HG03439 (cell line): ENCODE results near the gene AMIGO2.

Experiments
- ATAC-seq: cut with Tn5 transposase; IDR thresholded peaks from one replicate; pipeline ENCODE4 v1.9.1; 2021; ENCODE audit warnings: mild to moderate bottlenecking, moderate library complexity; ENCODE audit not compliant: unreplicated experiment

Gene AMIGO2

DNA sequence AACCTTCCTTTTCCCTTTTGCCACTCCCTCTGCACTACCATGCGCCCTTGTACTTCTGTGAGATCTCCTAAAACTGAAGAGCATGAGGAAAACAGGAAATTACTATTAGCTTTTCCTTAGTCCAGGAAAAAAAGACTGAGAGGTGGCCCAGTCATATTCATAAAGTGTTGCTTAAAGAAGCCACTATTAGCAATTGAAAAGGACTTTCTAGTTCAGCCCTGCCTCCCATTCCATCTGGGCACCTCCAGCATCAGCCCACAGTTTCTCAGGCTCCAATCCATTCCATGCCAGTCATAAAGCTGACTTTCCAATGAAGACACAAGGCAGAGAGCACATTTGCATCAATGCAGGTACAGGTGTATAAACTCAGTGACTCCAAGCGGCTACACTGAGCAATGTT is 19.9 kb upstream of the AMIGO2 start:
- no peak for ATAC-seq

DNA sequence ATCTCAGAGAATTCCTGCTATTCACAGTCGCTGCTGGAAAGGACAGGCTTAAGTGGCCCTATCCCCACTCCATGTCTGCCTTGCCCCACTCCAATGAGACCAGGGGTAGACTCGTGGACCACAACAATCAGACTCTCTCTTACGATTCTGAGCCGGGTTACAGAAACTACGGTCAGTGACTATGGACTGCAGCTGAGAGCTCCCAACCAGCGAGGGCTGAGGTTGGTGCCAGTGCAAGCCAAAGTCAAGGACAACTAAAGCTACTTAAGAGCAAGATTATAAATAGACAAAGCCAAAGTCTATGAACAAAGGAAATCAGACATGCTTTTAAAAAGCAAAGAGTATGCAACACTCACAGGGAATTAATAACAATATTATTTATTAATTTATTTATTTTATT is 18.3 kb upstream of the AMIGO2 start:
- no peak for ATAC-seq

- ATAC-seq: no peak
These were observed 17.6 kb upstream of the AMIGO2 start for GRCh38 chr12:47097276-47097896.

DNA sequence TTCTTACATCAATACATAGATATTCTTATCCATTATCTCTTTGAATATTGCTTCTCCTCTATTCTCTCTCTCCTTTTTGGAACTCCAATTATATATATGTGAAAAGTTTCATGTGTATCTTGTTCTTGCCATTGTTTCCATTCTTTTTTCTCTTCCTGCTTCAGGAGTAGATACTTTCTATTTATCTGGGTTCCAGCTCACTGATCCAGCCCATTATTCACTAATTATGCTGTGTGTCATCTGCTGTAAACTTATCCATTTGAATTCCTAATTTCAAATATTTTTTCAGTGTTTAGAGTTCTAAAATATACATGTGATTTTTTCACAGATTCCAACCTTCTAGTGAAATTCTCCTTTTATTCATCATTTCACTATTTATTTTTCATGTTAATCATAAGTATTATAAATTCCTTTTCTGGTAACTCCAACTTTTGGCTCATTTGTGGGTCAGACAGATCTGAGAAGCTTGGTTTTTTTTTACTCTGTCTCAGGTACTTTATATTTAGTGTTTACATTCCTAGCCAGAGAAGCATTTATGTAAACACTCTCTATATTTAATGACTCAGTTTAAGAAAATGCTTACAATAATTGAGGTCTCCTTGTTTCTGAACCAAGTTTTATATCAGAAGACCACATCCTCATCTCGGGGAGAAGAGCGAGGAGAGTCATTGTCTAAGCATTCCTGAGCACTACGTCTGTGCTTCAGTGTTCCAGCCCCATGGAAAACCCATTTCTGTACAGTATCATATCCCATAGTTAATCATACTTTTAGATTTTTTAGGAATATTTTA is 15.9 kb upstream of the AMIGO2 start:
- ATAC-seq: no peak

DNA sequence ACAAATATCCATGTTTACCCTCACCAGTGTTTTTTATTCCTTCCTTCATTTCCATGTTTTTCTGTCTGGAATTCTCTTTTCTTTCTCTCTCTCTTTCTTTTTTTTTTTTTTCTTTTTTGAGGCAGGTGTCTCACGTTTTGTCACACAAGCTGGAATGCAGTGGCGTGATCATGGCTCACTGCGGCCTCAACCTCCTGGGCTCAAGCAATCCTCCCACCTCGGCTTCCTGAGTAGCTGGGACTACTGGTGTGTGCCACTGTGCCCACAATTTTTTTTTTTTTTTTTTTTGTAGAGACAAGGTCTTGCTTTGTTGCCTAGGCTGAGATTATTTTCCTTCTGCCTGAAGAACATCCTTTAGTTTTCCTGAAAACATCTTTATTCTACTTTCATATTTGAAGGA is 15.0 kb upstream of the AMIGO2 start:
- ATAC-seq: no peak

DNA sequence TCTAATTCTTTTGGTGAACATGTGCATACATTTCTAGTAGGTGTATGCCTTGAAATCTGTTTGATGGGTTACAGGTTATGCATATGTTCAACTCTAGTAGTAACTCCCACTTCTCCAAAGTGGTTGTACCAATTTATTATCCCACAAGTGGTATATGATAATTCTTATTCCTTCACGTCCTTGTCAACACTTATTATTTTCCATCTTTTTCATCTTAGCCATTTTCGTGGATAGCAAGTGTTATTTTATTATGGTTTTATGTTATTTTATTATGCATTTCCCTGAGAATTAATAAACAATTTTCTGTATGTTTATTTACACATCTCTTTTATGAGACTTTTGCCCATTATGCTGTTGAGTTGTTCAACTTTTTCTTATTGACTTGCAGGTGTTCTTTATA is 11.2 kb upstream of the AMIGO2 start:
- no peak for ATAC-seq

GRCh38 chr12:47088021-47088944 is 8.5 kb upstream of the AMIGO2 start:
- ATAC-seq: no peak

DNA sequence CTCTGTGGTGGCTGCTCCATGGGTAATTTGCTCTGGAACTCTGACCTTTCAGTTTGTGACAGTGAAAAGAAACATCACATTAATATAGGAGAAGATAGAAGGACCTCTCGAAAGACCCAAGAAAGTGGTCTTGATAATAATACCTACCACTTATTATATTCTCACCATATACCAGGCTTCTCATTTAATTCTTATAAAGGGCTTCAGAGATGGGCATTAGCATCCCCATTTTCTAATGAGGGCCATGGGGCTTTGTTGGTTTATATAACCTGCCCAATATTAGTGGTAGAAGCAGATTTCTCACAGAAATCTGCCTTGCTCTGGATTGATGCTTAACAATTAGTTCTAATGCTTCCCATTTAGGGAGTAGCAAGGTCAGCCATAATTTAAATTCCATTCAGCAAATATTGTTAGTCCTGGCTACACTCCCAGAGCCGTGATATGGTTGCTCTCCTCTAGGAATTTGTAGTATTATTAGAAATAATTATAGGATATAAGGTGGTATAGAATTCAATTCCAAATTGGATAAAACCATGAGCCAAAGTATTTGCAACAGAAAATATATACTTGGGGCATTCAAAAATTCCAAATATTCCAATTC is 7.4 kb upstream of the AMIGO2 start:
- no peak for ATAC-seq

- ATAC-seq: no peak
These were observed 6.1 kb upstream of the AMIGO2 start for GRCh38 chr12:47085815-47086252.

GRCh38 chr12:47084172-47084571 is 4.4 kb upstream of the AMIGO2 start:
- ATAC-seq: no peak

GRCh38 chr12:47082796-47083621 is 3.2 kb upstream of the AMIGO2 start:
- no peak for ATAC-seq

DNA sequence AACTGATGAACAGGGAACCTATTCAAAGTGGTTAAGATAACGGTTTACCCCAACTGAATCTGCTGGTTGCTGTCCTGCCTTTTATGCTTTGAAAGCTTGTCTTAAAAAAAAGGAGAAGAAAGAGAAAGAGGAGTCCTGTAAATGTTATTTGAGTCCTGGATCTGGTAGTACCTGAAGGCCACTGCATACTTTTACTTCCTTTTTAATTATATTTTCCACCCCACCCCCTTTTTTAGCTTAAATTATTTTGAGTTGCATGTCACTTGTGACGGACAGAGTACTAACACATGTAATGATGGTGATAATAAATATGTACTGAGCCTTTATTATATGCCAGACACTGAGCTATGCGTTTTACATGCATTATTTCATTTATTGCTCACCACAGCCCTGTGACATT is 2.5 kb upstream of the AMIGO2 start:
- no peak for ATAC-seq

GRCh38 chr12:47080725-47081502 is 1.2 kb upstream of the AMIGO2 start:
- ATAC-seq: no peak

DNA sequence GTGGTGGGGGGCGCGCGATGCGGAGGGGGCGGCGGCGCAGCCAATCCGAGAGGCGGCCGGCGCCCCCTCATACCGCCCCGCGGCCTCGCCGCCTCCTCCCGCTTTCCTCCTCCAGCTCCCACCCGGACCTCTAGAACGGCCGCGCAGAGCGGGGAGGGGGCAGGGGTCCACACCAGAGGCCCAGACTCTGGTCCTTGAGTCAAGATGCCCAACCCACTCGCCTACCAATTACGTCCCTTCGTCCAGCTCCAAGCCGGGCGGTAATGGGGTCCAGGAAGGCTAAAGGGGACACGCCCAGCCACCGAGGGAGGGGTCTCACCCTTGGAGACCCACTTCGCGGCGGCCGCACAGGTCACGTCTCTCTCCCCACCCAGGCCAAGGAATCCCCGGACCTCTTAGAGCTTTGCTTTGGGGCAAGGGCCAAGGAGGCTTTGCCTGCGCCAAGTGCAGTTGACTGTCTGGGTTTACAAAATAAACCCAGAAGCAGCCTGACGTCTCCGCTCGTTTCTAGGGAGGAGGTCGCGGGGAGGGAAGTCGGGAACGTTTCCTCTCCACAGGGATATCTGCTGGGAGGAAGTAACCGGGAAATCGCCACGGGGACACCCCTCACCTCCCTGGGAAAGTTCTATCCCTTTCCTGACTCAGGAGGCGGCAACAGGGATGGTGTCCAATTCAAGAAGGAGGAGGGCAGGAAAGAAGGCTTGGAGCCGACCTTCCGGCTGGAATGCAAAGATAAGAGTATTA is 394 bp upstream of the AMIGO2 start:
- ATAC-seq: peak; percentile 21

GRCh38 chr12:47078733-47079467 is 859 bp downstream of the AMIGO2 start:
- no peak for ATAC-seq

- ATAC-seq: no peak
These were observed 1.7 kb downstream of the AMIGO2 start for GRCh38 chr12:47078086-47078395.

- no peak for ATAC-seq
These were observed 2.3 kb downstream of the AMIGO2 start for GRCh38 chr12:47077206-47078085.
